8988T (cell line): ENCODE measurements around the gene CFAP61.
"Not testable (repeated sequence)": the region's sequence is repeated elsewhere in the genome, so short reads cannot be mapped to it uniquely, and the experiment has no call there.

Experiments
- DNase-seq: peaks from one replicate; pipeline ENCODE4 v3.0.0; 2011

Gene CFAP61

DNA sequence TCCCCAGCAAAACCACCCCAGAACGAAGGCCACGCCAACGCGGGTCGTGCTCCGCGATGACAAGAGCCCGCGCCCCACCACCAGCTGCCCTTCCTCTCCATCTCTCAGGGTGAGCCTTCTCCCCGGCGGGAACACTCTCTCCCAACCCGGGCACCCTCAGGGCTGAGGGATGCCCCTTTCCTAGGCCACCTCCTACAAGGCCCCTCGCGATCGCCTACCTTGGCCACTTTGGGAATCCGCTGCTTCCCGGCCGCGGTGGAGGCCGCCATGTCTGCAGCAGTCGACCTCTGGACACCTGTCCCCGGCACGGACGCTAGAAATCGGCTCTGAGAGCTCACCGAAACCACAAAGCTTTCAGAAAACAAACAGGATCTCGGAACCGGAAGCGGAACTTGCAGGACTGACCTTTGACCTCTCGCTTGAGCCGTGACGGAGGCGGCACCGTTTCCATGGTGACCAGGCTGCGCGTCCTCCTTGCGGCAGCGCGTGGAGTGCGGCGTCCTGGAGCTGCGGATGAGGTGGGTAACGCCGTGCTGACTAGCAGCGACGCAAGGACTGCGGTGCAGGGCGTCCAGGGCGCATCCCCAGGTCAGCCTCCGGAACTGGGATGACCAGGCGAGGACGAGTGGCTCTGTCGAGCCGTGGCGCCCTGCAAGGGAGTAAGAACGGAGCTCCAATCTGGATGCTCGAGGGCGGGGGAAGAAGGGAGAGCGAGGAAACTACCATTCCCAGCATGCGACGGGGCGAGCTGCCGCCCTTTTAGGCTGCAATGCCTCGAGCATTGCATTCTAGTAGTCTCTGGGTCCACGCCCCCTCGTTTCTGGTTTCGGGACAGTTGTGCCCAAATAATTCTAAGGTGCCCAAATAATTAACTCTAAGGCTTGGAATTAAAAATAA is at the start of gene CFAP61, which contains the start of gene CRNKL1:
CFAP61 (plus strand) TSS at position 459 of the 897 bp plus-strand sequence. CDS start 4,122 bp downstream, outside the sequence.
CRNKL1 (minus strand) TSS at position 393 of the 897 bp plus-strand sequence; CDS start at position 269, 124 bp downstream.
- peak; percentile 61 for DNase-seq

GRCh38 chr20:20003031-20003954 is 49.0 kb upstream of the CFAP61 start:
- DNase-seq = no peak

DNA sequence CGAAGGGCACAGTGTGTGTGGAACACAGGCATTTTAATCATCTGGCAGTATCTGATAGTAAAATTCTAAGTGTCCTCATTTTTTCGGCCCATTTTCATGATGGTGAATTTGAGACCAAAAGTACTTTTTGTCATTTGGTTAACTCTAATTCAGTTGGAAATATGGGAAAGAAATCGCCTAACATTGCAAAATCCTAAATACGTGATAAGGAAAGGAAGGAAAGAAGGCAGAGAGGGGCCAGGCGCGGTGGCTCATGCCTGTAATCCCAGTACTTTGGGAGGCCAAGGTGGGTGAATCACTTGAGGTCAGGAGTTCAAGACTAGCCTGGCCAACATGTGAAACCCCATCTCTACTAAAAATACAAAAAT is 48.4 kb upstream of the CFAP61 start:
- not testable (repeated sequence) for DNase-seq

GRCh38 chr20:20005342-20005741 is 47.0 kb upstream of the CFAP61 start:
- DNase-seq = no peak

DNA sequence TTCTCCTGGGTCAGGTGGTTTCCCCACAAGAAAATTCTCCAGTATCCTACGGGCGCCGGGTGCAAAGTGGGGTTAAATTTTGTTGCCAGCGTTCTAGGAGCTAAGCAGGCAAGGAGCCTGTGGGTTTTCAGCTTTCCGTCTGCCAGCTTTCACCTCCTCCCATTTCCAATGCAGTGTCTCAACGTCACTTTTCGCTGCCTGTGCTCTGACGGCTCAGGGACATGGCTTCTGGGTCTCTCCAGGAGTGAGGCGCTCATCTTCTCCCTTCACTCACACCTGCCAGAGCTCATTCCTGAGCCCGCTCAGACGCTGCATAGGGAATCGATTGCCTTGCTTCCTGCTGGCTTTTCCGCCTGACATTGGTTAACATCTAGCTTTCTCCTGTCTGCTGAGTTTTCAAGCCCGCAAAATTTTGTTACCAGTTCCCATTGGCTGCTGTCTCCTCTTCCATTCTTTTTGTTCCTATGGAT is 42.5 kb upstream of the CFAP61 start:
- no peak for DNase-seq

DNA sequence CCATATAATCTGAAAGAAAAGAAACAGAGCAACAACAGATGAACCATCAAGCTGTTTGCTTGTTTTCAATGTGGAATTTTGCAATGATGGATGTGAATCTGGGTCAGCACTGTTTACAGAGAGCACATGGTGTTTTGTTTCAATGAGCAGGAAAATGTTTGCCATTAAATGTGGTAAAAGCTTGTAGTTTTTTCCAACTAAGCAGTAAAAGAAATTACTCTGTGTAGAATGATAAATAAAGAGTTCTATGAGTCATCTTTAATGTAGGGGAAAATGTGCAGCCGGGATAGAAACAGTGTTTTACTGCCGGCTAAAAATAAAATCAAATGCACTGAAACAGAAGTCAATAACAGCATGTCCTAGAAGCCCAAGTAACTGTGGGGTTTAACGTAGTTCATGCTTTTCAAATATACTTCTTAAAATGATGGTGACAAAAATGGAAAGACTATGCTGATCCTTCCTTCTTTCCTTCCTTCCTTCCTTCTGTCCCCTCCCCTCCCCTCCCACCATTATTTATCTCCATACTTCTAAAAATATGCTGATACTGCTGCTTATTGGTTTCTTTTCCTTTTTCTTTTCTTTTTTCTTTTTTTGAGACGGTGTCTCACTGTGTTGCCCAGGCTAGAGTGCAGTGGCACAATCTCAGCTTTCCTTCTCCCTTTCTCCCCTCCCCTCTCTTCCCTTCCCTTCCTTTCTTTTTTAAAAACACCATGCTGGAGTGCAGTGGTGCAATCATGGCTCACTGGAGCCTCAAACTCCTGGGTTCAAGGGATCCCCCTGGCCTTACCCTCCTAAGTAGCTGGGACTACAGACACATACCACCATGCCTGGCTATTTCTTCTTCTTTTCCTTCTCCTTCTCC is 41.5 kb upstream of the CFAP61 start:
- no peak for DNase-seq

DNA sequence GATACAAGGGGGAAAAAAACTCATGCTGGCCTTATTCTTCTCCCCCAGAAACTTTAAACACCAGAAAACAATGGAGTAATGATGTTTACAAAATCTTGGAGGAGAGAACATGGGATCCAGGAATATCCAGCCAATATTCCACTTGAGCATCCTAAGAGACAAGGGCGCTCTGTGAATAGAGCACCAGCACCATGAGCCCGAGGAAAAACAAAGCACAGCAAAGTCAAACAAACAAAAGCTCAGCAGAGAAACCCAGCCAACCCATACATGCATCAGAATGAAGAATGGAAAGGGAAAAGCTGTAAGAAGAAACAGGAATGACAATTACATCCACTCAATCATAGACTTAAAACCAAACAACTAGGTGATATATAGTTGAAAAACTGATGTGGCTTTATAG is 39.8 kb upstream of the CFAP61 start:
- DNase-seq = no peak

GRCh38 chr20:20014659-20015058 is 37.7 kb upstream of the CFAP61 start:
- no peak for DNase-seq

DNA sequence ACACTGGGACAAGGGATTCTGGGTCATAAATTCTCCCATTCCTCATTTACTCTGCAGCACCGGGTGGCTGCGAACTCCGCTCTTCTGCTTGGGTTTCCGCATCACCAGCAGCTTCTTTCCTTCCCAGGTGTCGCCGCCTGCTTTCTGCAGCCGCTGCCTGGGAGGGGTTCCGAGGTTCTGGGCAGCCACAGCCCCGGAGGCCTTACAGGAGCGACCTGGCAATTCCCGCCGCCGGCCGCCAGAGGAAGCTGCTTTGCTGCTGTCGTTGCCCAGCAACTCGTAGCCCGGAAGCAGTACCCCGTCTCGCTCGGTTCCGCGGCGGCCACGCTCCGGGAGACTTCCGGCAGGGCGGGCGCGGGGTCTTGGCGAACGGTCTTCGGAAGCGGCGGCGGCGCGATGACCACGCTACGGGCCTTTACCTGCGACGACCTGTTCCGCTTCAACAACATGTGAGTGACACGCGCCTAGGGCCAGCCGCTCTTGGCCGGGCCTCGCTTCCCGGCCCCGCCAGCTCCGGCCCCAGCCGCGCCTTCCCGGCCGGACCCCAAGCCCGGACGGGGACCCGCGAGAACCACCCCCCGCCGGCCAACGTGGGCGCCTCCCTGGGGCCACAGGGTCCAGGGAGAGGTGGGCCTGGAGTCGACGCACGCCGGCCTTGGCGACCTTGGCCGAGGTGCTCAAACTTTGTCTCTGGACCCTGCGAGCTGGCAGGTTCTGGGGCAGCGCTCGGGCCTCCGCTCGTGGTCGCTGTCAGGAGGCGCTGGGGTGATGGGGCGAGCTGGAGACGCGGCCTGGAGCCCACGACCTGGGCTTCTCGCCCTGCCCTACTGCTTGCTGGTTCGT is 35.1 kb upstream of the CFAP61 start, which contains the start of gene NAA20:
NAA20 (plus strand) TSS at position 362 of the 843 bp plus-strand sequence; CDS start at position 397, 35 bp downstream.
- DNase-seq = peak; percentile 84

- DNase-seq = no peak
Observed at GRCh38 chr20:20017844-20018185, 34.5 kb upstream of the CFAP61 start.

GRCh38 chr20:20018366-20018765 is 34.0 kb upstream of the CFAP61 start:
- DNase-seq = no peak

- DNase-seq = no peak
Observed at GRCh38 chr20:20019123-20019522, 33.2 kb upstream of the CFAP61 start.

DNA sequence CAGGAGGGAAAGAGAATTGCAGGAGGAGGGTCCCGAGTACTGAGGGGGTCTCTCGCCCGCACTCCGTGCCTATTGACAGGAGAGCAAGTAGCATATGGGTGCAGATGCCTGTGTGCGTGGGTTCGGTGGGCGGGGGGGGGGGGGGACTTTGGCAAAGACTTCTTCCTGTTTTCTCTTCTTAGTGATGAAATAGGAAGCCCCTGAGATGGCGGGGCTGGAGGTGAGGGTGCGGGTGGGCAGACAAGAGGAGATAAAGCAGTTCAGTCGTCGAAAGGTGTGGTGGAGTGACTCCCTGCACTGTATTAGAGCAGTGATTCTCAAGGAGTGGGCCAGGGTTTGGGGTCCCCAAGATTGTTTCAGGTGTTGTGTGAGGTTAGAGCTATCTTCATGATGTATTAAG is 31.4 kb upstream of the CFAP61 start:
- DNase-seq = no peak

DNA sequence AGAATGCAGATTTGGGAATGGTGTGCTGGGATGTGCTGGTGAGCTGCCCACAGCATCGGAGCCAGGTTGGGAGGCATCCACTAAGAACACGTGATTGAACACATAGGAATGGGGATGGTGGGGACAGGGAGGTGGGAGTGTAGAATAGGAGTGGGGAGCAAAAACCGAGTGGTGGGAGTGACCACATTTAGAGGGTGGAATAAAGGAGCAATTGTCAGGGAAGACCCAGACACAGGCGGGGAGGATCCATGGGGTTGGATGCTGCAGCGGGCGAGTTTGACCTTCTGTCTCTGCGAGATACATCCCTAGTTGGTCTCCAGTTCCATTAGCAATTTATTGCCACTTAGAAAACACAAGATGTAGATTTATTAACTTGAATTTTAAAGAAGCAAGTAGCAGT is 30.5 kb upstream of the CFAP61 start:
- no peak for DNase-seq

- no peak for DNase-seq
Observed at GRCh38 chr20:20022498-20022897, 29.8 kb upstream of the CFAP61 start.

GRCh38 chr20:20023395-20023794 is 28.9 kb upstream of the CFAP61 start:
- no peak for DNase-seq

DNA sequence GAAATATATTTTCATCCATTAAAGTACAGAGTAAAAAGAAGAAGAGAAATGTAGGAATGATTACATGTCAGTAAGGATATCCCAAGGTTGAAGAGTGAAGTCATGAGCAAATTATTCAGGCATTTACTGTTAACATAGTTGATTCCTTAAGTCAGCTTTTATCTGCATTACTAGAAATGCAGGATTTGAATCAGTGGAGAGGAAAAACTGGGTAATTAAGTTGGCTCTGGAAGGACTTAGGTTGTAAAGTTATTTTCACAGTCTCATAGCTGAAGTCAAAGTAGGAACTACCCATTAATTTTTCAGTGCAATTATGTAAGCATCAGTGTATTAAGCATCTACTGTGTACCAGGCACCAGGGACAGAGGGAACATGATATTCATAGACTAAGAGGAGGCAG is 27.4 kb upstream of the CFAP61 start:
- DNase-seq = no peak

- no peak for DNase-seq
Observed at GRCh38 chr20:20027284-20027683, 25.0 kb upstream of the CFAP61 start.

DNA sequence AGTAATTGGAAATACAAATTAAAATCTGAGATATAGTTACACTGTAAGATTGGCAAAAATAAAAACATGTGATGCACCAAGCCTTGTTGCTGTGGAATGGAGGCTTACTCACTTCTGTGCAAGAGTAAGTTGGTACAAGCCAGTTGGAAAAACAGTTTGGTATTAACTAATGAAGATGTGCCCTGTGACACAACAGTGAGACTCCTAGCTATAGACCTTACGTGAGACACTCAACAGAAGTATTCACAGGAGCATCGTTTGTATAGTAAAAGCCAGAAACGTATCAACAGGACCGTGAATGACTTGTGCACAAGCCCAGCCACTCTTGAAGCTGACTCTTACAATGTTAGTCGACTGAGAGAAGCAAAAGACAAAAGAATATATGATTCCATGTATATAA is 20.5 kb upstream of the CFAP61 start:
- no peak for DNase-seq

GRCh38 chr20:20034486-20034885 is 17.8 kb upstream of the CFAP61 start:
- no peak for DNase-seq

- DNase-seq = no peak
Observed at GRCh38 chr20:20036756-20037155, 15.6 kb upstream of the CFAP61 start.
